CD4-positive, alpha-beta T cell (primary cell): ENCODE results near the gene BICD2. TPM values are rescaled to one million over a fixed set of nuclear protein-coding genes. Genes with fewer than 3 reads are reported as not detected.

ENCODE experiments used
- ATAC-seq: fragments of 200-7000 bp; cut with Tn5 transposase; one replicate; pipeline ENCODE4 v1.10.0; 2022; ENCODE audit warnings: mild to moderate bottlenecking; ENCODE audit not compliant: poor library complexity
- CTCF ChIA-PET: fragments of 350-600 bp; sonication (Branson Sonifier 250); formaldehyde crosslinking; loops from one replicate; lab custom pipeline; 2021; ENCODE audit warnings: antibody characterized with exemption, inconsistent platforms; lab: Charles Lee
- POLR2A ChIA-PET: fragments of 350-600 bp; sonication (Branson Sonifier 250); formaldehyde crosslinking; loops from one replicate; lab custom pipeline; 2021; ENCODE audit warnings: antibody characterized with exemption, inconsistent platforms; lab: Charles Lee
- DNase-seq, 14 experiments: peaks; one replicate each; pipeline ENCODE4 v3.0.0-alpha.2; 2013 to 2020; ENCODE audit warnings: mixed read lengths in 2 of 14
- H3K27ac ChIP-seq, 2 donors: one replicate each; pipeline versions ENCODE4 v1.5.1 to v1.7.0; 2013; ENCODE audit warnings: low read length in 2 of 2, low read depth in 1 of 2, mild to moderate bottlenecking in 1 of 2
- H3K27me3 ChIP-seq, 2 experiments: 1 replicate in 1 of 2; 2 replicates in 1 of 2; pipeline versions ENCODE4 v1.6.1 to v1.7.0; 2013; ENCODE audit warnings: low read length in 2 of 2, control low read depth in 1 of 2, mild to moderate bottlenecking in 1 of 2, moderate library complexity in 1 of 2; ENCODE audit not compliant: insufficient read depth in 2 of 2, control insufficient read depth in 1 of 2
- H3K36me3 ChIP-seq: one replicate; pipeline ENCODE4 v1.6.1; 2013; ENCODE audit warnings: low read length, control low read depth; ENCODE audit not compliant: insufficient read depth
- H3K4me1 ChIP-seq: one replicate; pipeline ENCODE4 v1.6.1; 2013; ENCODE audit warnings: low read length, control low read depth; ENCODE audit not compliant: insufficient read depth
- H3K4me3 ChIP-seq: one replicate; pipeline ENCODE4 v1.5.1; 2013; ENCODE audit warnings: mild to moderate bottlenecking, low read length, moderate library complexity
- H3K9me3 ChIP-seq, 2 experiments: 1 replicate in 1 of 2; 2 replicates in 1 of 2; pipeline versions ENCODE4 v1.6.1 to v1.7.0; 2013; ENCODE audit warnings: low read length in 2 of 2, mild to moderate bottlenecking in 2 of 2, control low read depth in 1 of 2, moderate library complexity in 1 of 2; ENCODE audit not compliant: control insufficient read depth in 1 of 2, insufficient read depth in 1 of 2
- H3K27ac Mint-ChIP-seq: one replicate; pipeline ENCODE4 v1.8.0; 2020; ENCODE audit warnings: mixed read lengths
- H3K27me3 Mint-ChIP-seq: one replicate; pipeline ENCODE4 v1.8.0; 2021; ENCODE audit warnings: mixed read lengths
- H3K36me3 Mint-ChIP-seq: one replicate; pipeline ENCODE4 v1.8.0; 2021; ENCODE audit warnings: low read depth, mixed read lengths
- H3K4me1 Mint-ChIP-seq: one replicate; pipeline ENCODE4 v1.8.0; 2021; ENCODE audit warnings: low read depth, mixed read lengths
- H3K4me3 Mint-ChIP-seq: one replicate; pipeline ENCODE4 v1.8.0; 2020; ENCODE audit warnings: mild to moderate bottlenecking, mixed read lengths
- H3K9me3 Mint-ChIP-seq: one replicate; pipeline ENCODE4 v1.8.0; 2020; ENCODE audit warnings: mixed read lengths
- CTCF ChIP-seq: fragments of 200-600 bp; IDR thresholded peaks from one replicate; pipeline ENCODE4 v1.8.0; 2022; ENCODE audit warnings: antibody characterized with exemption, mild to moderate bottlenecking
- intact Hi-C, 2 experiments: fragments of 100-400 bp; cut with DNase I in 1 of 2; cut with micrococcal nuclease in 1 of 2; formaldehyde crosslinking; loops; one replicate each; pipeline versions ENCODE4 v1.15.1 to v1.9.0; 2023 to 2025; cut with DNase I, micrococcal nuclease
- total RNA-seq, 174 experiments: library from RNA in 2 of 174; stranded (reverse) in 2 of 174; gene quantifications; one replicate each; pipeline ENCODE4 v1.2.3 and lab custom pipeline; 2021 to 2026

BICD2 gene
- total RNA-seq, 2 experiments from 2014 or later = 14.1 to 14.9 TPM

GRCh38 chr9:92745331-92745730, 19.3 kb downstream of the BICD2 start:
- no peak overlapping the region for H3K4me3 ChIP-seq
- intact Hi-C loops = no loop called here
- no peaks in the 10 kb centered on the region for H3K27me3 Mint-ChIP-seq
- H3K4me1 ChIP-seq = peaks cover 53% of the 10 kb centered on the region
- H3K9me3 Mint-ChIP-seq = no peaks in the 10 kb centered on the region
- H3K27me3 ChIP-seq = no peaks in the 10 kb centered on the region
- H3K4me3 Mint-ChIP-seq = no peak overlapping the region
- H3K36me3 Mint-ChIP-seq = no peaks in the 10 kb centered on the region
- DNase-seq (no peak), ATAC-seq (no peak)
- peaks cover 3% of the 10 kb centered on the region for H3K36me3 ChIP-seq
- H3K27ac ChIP-seq = no peak overlapping the region
- ChIA-PET POLR2A (no interaction called here), CTCF (no interaction called here)
- no peak for TF ChIP-seq CTCF
- H3K27ac Mint-ChIP-seq = no peak overlapping the region
- H3K4me1 Mint-ChIP-seq = peaks cover 84% of the 10 kb centered on the region
- no peaks in the 10 kb centered on the region for H3K9me3 ChIP-seq

GRCh38 chr9:92740969-92741368, 23.7 kb downstream of the BICD2 start:
- DNase-seq (no peak), ATAC-seq (no peak)
- no peaks in the 10 kb centered on the region for H3K36me3 Mint-ChIP-seq
- ChIA-PET CTCF (interaction anchor here (0.8 kb wide), 1 partner anchor 9 kb away, joined by 3 read pairs; no protein-coding TSS in a partner anchor), POLR2A (no interaction called here)
- no peak for TF ChIP-seq CTCF
- H3K4me1 Mint-ChIP-seq = peaks cover 89% of the 10 kb centered on the region
- H3K4me1 ChIP-seq = peaks cover 49% of the 10 kb centered on the region
- H3K9me3 Mint-ChIP-seq = no peaks in the 10 kb centered on the region
- no peak overlapping the region for H3K4me3 Mint-ChIP-seq
- no peak overlapping the region for H3K27ac ChIP-seq
- no peaks in the 10 kb centered on the region for H3K27me3 Mint-ChIP-seq
- intact Hi-C loops = no loop called here
- peak overlapping the region; percentile 16 for H3K27ac Mint-ChIP-seq
- H3K4me3 ChIP-seq = no peak overlapping the region
- no peaks in the 10 kb centered on the region for H3K27me3 ChIP-seq
- H3K9me3 ChIP-seq = no peaks in the 10 kb centered on the region
- no peaks in the 10 kb centered on the region for H3K36me3 ChIP-seq

- H3K4me3 Mint-ChIP-seq = no peak overlapping the region
- ATAC-seq = no peak
- intact Hi-C loops = no loop called here
Observed at GRCh38 chr9:92740446-92740961, 24.1 kb downstream of the BICD2 start.

More at GRCh38 chr9:92740446-92740961, 24.1 kb downstream of the BICD2 start:
- ChIA-PET POLR2A (no interaction called here), CTCF (interaction anchor here (0.8 kb wide), 1 partner anchor 8 kb away, joined by 3 read pairs; no protein-coding TSS in a partner anchor)
- H3K36me3 ChIP-seq = no peaks in the 10 kb centered on the region
- Mint-ChIP-seq H3K4me1 (peaks cover 87% of the 10 kb centered on the region), H3K9me3 (no peaks in the 10 kb centered on the region), H3K27me3 (no peaks in the 10 kb centered on the region), H3K36me3 (no peaks in the 10 kb centered on the region), H3K27ac (peak overlapping the region; percentile 16)
- no peaks in the 10 kb centered on the region for H3K27me3 ChIP-seq
- no peak overlapping the region for H3K4me3 ChIP-seq
- no peak overlapping the region for H3K27ac ChIP-seq
- H3K9me3 ChIP-seq = no peaks in the 10 kb centered on the region
- DNase-seq = no peak
- peaks cover 45% of the 10 kb centered on the region for H3K4me1 ChIP-seq
- TF ChIP-seq CTCF = no peak
